Left ventricle myocardium inferior (tissue), 1 donor: ENCODE data around the gene MMP28. TPM values are rescaled to one million over a fixed set of nuclear protein-coding genes. Genes with fewer than 3 reads are reported as not detected.

Experiments
- DNase-seq: peaks from one replicate; pipeline ENCODE4 v3.0.0-alpha.2; 2020
- H3K27ac ChIP-seq: fragments of 200-600 bp; replicated peaks from 2 replicates; pipeline ENCODE4 v1.8.0; 2021
- H3K27me3 ChIP-seq: fragments of 200-600 bp; 2 replicates; pipeline ENCODE4 v1.8.0; 2021; ENCODE audit warnings: low read depth
- H3K36me3 ChIP-seq: fragments of 200-600 bp; 2 replicates; pipeline ENCODE4 v1.8.0; 2021
- H3K4me1 ChIP-seq: fragments of 200-600 bp; 2 replicates; pipeline ENCODE4 v1.8.0; 2021
- H3K4me3 ChIP-seq: fragments of 200-600 bp; 2 replicates; pipeline ENCODE4 v1.8.0; 2021; ENCODE audit warnings: mild to moderate bottlenecking, moderate library complexity
- H3K9me3 ChIP-seq: fragments of 200-600 bp; replicated peaks from 2 replicates; pipeline ENCODE4 v1.8.0; 2021
- CTCF ChIP-seq: fragments of 200-600 bp; IDR thresholded peaks from 2 replicates; pipeline ENCODE4 v1.8.0; 2021; ENCODE audit warnings: antibody characterized with exemption, mild to moderate bottlenecking, borderline replicate concordance
- intact Hi-C: fragments of 100-400 bp; cut with micrococcal nuclease; formaldehyde crosslinking; loops from one replicate; pipeline ENCODE4 v1.11.0; 2022
- total RNA-seq: library from RNA; stranded (reverse); fragmentation: NEBNext Ultra II Directional; extraction: Animal tissue kit (Norgen Biotek cat#: 25700); gene quantifications from one replicate; pipeline ENCODE4 v1.2.1, GENCODE V29; 2021
- donor health status: DM: no; HTN: yes; CAD: no; lungs with severe emphysema.

Gene MMP28
- total RNA-seq, 1 donor from 2014 or later = 3.0 TPM

- no peaks in the 10 kb centered on the region for H3K36me3 ChIP-seq
- no peak for DNase-seq
- no peaks in the 10 kb centered on the region for H3K27me3 ChIP-seq
- no peak overlapping the region for H3K27ac ChIP-seq
- no peak for TF ChIP-seq CTCF
- H3K9me3 ChIP-seq = no peaks in the 10 kb centered on the region
- H3K4me1 ChIP-seq = peaks cover 12% of the 10 kb centered on the region
- intact Hi-C loops = loop anchor here (2.0 kb wide), 1 partner anchor 39 kb away; no protein-coding TSS in a partner anchor
- H3K4me3 ChIP-seq = no peak overlapping the region
These were observed 29.5 kb downstream of the MMP28 start for GRCh38 chr17:35765756-35766488.

DNA sequence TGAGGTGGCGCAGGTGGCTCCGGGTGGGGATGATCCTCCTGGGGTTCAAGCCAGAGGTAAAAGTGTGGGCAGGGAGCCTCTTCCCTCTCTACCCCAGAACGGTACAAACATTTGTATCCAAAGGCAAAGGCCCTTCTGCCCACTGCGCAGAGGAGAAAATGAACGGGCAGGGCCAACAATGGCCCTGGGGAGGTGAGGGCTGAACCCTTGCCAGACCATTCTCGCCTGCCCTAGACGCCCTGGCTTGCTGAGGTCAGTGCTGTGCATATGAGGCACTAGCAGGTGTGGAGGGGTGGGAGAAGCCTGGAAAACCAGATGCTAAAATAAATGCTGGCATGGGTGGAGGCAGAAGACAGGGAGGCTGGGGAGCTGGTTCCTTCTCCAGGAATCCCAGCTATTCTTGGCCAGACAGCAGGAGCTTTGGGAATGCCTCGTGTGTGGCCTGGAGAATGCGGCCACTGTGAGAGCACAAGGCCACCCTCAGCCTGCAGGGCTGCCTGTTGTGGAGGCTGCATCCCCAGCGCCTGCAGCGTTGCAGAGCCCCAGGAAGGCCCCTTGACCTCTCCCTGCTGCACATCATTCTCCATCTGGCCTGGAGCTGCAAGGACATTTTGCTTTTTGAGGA is 30.2 kb downstream of the MMP28 start:
- no peak overlapping the region for H3K4me3 ChIP-seq
- no peaks in the 10 kb centered on the region for H3K9me3 ChIP-seq
- intact Hi-C loops = no loop called here
- H3K27me3 ChIP-seq = no peaks in the 10 kb centered on the region
- H3K4me1 ChIP-seq = peaks cover 12% of the 10 kb centered on the region
- no peak overlapping the region for H3K27ac ChIP-seq
- DNase-seq = no peak
- no peaks in the 10 kb centered on the region for H3K36me3 ChIP-seq
- no peak for TF ChIP-seq CTCF

DNA sequence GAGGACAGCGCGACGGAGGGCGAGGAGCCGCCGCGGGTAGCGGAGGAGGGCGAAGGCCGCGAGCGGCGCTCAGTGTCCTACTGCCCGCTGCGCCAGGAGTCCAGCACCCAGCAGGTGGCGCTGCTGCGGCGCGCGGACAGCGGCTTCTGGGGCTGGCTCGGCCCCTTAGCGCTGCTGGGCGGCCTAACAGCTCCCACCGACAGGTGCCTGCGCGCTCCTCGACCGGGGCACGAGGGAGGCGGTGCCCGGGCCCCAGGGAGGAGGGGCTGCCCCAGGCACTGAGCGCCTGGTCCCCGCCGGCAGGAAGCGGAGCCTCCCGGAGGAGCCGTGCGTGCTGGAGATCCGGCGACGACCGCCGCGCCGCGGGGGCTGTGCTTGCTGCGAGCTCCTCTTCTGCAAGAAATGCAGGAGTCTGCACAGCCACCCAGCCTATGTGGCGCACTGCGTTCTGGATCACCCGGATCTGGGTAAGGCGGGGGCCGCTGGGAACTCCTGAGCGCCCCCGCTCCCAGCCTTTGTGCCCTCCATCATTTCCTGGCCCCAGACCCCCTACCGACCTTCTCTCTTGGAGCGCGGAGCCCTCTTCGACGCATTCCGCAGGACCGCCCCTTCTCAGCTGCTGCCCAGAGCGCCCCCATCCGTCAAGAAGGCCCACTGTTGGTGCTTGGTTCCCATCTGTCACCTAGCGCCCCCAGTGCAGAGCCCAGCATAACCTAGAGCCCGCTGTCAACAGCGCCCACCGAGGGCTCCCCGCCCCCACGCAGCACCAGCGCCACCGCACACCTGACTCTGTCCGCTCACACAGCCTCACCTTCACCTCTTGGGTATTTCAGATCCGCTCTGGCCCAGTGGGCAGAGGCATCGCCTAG is 31.1 kb downstream of the MMP28 start:
- intact Hi-C loops = no loop called here
- peak; percentile 97 for TF ChIP-seq CTCF
- DNase-seq = peak; percentile 86

DNA sequence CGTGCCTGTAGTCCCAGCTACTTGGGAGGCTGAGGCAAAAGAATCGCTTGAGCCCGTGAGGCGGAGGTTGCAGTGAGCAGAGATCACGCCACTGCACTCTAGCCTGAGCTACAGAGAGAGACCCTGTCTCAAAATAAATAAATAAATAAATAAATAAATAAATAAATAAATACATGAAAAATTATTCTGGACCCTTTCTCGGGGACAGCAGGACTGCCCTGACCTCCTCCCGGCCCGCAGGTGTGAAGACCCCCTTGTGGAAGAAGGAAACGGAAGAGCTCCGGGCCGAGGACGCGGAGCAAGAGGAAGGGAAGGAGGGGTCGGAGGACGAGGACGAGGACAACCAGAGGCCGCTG is 31.7 kb downstream of the MMP28 start:
- intact Hi-C loops = no loop called here
- no peaks in the 10 kb centered on the region for H3K9me3 ChIP-seq
- peak overlapping the region; percentile 36 for H3K27ac ChIP-seq
- H3K36me3 ChIP-seq = no peaks in the 10 kb centered on the region
- DNase-seq = no peak
- peak overlapping the region; percentile 67 for H3K4me3 ChIP-seq
- no peaks in the 10 kb centered on the region for H3K27me3 ChIP-seq
- no peak for TF ChIP-seq CTCF
- peaks cover 12% of the 10 kb centered on the region for H3K4me1 ChIP-seq

More for the DNA sequence above, 31.1 kb downstream of the MMP28 start:
- Histone ChIP-seq H3K9me3 (no peaks in the 10 kb centered on the region), H3K27ac (peak overlapping the region; percentile 36), H3K4me1 (peaks cover 12% of the 10 kb centered on the region), H3K36me3 (no peaks in the 10 kb centered on the region), H3K27me3 (no peaks in the 10 kb centered on the region), H3K4me3 (peak overlapping the region; percentile 67)

DNA sequence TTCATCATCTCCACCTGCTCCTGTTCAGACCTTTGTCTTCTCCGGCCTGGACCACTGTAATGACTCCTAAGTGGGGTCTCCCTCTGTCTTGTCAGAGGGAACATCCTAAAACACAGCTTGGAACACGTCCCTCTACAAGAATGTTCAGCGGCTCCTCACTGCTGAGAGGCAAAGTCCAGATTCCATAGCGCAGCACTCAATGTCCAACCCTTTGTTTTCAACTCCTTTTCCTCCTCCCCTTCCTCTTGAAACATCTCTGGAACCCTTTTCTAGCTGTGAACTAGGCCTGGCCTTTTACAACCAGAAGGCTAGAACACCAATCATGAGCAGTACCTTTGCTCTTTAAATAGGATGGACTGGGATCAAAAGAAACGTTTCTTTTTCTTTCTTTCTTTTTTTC is 33.8 kb downstream of the MMP28 start:
- intact Hi-C loops = no loop called here
- Histone ChIP-seq H3K4me3 (no peak overlapping the region), H3K36me3 (no peaks in the 10 kb centered on the region), H3K27ac (no peak overlapping the region), H3K4me1 (peaks cover 12% of the 10 kb centered on the region), H3K9me3 (no peaks in the 10 kb centered on the region), H3K27me3 (no peaks in the 10 kb centered on the region)
- TF ChIP-seq CTCF = no peak
- DNase-seq = no peak
